H1 (cell line): ENCODE data around the gene TAS1R3. TPM values are rescaled to one million over a fixed set of nuclear protein-coding genes. Genes with fewer than 3 reads are reported as not detected.

Experiments used
- ASH2L ChIP-seq: fragments of 200-600, 300-600 bp; sonication (generic); IDR thresholded peaks from one replicate; pipeline ENCODE4 v1.7.1; 2017; ENCODE audit warnings: low read length
- ATF3 ChIP-seq: IDR thresholded peaks from 2 replicates; pipeline ENCODE4 v1.6.1; 2011; ENCODE audit warnings: low read depth, mild to moderate bottlenecking, low read length; ENCODE audit not compliant: insufficient read depth
- BACH1 ChIP-seq: IDR thresholded peaks from 2 replicates; pipeline ENCODE4 v1.6.1; 2012; ENCODE audit warnings: low read length, improper control_type of control experiment
- CBX8 ChIP-seq: fragments of 300-800, 300-1000 bp; sonication (generic); IDR thresholded peaks from 2 replicates; pipeline ENCODE4 v1.7.1; 2016; ENCODE audit warnings: low read depth, low read length, borderline replicate concordance
- CEBPB ChIP-seq: IDR thresholded peaks from 2 replicates; pipeline ENCODE4 v1.6.1; 2012; ENCODE audit warnings: low read depth, low read length
- CHD2 ChIP-seq: IDR thresholded peaks from 2 replicates; pipeline ENCODE4 v1.6.1; 2012; ENCODE audit warnings: low read length, improper control_type of control experiment
- GABPA ChIP-seq: IDR thresholded peaks from 2 replicates; pipeline ENCODE4 v1.6.1; 2011; ENCODE audit warnings: mild to moderate bottlenecking, low read length, moderate library complexity, borderline replicate concordance; ENCODE audit not compliant: insufficient read depth
- GTF2F1 ChIP-seq: IDR thresholded peaks from 2 replicates; pipeline ENCODE4 v1.6.1; 2012; ENCODE audit warnings: low read depth, low read length, improper control_type of control experiment, borderline replicate concordance
- HDAC6 ChIP-seq: IDR thresholded peaks from one replicate; pipeline ENCODE4 v1.7.1; 2012; ENCODE audit warnings: low read depth, mild to moderate bottlenecking, inconsistent platforms, low read length, moderate library complexity
- JUND ChIP-seq: IDR thresholded peaks from 2 replicates; pipeline ENCODE4 v1.6.1; 2011; ENCODE audit warnings: mild to moderate bottlenecking, improper control_type of control experiment, low read length
- KDM1A ChIP-seq: fragments of 200-600, 300-600 bp; sonication (generic); IDR thresholded peaks from 2 replicates; pipeline ENCODE4 v1.7.1; 2016; ENCODE audit warnings: mild to moderate bottlenecking, low read length, borderline replicate concordance
- MAX ChIP-seq: IDR thresholded peaks from 2 replicates; pipeline ENCODE4 v1.6.1; 2012; ENCODE audit warnings: inconsistent platforms
- NRF1 ChIP-seq: IDR thresholded peaks from 2 replicates; pipeline ENCODE4 v1.6.1; 2011; ENCODE audit warnings: mild to moderate bottlenecking, low read depth, low read length, improper control_type of control experiment
- RAD21 ChIP-seq, 2 experiments: IDR thresholded peaks in 1 of 2; conservative IDR thresholded peaks in 1 of 2; 2 replicates each; pipeline ENCODE4 v1.6.1; 2011; ENCODE audit warnings: low read depth in 2 of 2, low read length in 2 of 2, improper control_type of control experiment in 1 of 2, inconsistent platforms in 1 of 2, mild to moderate bottlenecking in 1 of 2, moderate library complexity in 1 of 2
- RFX5 ChIP-seq: IDR thresholded peaks from 2 replicates; pipeline ENCODE4 v1.6.1; 2011; ENCODE audit warnings: low read depth, low read length, improper control_type of control experiment, borderline replicate concordance
- RXRA ChIP-seq: IDR thresholded peaks from 2 replicates; pipeline ENCODE4 v1.6.1; 2011; ENCODE audit warnings: low read depth, mild to moderate bottlenecking, low read length, moderate library complexity; ENCODE audit not compliant: insufficient read depth
- SIN3A ChIP-seq, 2 experiments: IDR thresholded peaks in 1 of 2; conservative IDR thresholded peaks in 1 of 2; 2 replicates each; pipeline ENCODE4 v1.6.1; 2011 to 2012; ENCODE audit warnings: low read length in 2 of 2, improper control_type of control experiment in 1 of 2, low read depth in 1 of 2, mild to moderate bottlenecking in 1 of 2
- SIX5 ChIP-seq: IDR thresholded peaks from 2 replicates; pipeline ENCODE4 v1.6.1; 2011; ENCODE audit warnings: mild to moderate bottlenecking, low read depth, low read length
- SP4 ChIP-seq: IDR thresholded peaks from 2 replicates; pipeline ENCODE4 v1.6.1; 2012; ENCODE audit warnings: low read length, inconsistent platforms
- SUZ12 ChIP-seq: fragments of 200-600 bp; sonication (generic); IDR thresholded peaks from 2 replicates; pipeline ENCODE4 v1.6.1; 2012; ENCODE audit warnings: mild to moderate bottlenecking, inconsistent platforms, low read length, moderate library complexity, mixed read lengths
- USF2 ChIP-seq: IDR thresholded peaks from 2 replicates; pipeline ENCODE4 v1.6.1; 2011; ENCODE audit warnings: low read length, improper control_type of control experiment
- YY1 ChIP-seq: IDR thresholded peaks from 2 replicates; pipeline ENCODE4 v1.6.1; 2011; ENCODE audit warnings: low read depth, mild to moderate bottlenecking, low read length
- polyA plus RNA-seq, 7 experiments: library from polyadenylated mRNA; depleted of rRNA in 3 of 7; stranded (reverse) in 5 of 7; unstranded in 2 of 7; fragments of >200 nt in 5 of 7; fragments of 200-250 nt in 2 of 7; gene quantifications; 1 replicate in 5 of 7; 2 replicates in 1 of 7; 4 replicates in 1 of 7; pipeline versions ENCODE4 v1.2.1 to v1.2.3, GENCODE V29; 2011 to 2013; ENCODE audit warnings: missing spikeins in 2 of 7, mixed read lengths in 2 of 7
- total RNA-seq: library from RNA; stranded (reverse); fragmentation: NEBNext Ultra II Directional; extraction: Animal tissue kit (Norgen Biotek cat#: 25700); gene quantifications from 2 replicates; pipeline ENCODE4 v1.2.1, GENCODE V29; 2021

Gene TAS1R3
- total and polyA plus RNA-seq, 2 of the 8 experiments (the other 6 are each of a cell fraction or from before 2014, with no cell fraction given): 0.03 to 0.19 TPM

- TF ChIP-seq ATF3 (no peak), GABPA (peak; percentile 68; the same call in 1 of the 2 replicates), SP4 (no peak), MAX (no peak), USF2 (no peak), YY1 (peak; percentile 37; the same call in 1 of the 2 replicates), RXRA (no peak), SIX5 (no peak), CEBPB (no peak), SIN3A (conservative IDR thresholded peaks at IDR 0.05 in 1 of 2, IDR thresholded peaks at IDR 0.05 in 1 of 2; ENCODE audit: low read depth in 1 of 2, low read length in 2 of 2) (peak in 1 of 2 experiments; percentile 42; a peak in 1 of 4 replicates), KDM1A (no peak), CBX8 (no peak), BACH1 (peak; percentile 81), GTF2F1 (no peak), SUZ12 (no peak), JUND (no peak), NRF1 (no peak), RAD21 (IDR thresholded peaks at IDR 0.05 in 1 of 2, conservative IDR thresholded peaks at IDR 0.05 in 1 of 2; ENCODE audit: low read depth in 2 of 2, low read length in 2 of 2) (peak; percentile 52 to 62), HDAC6 (no peak), RFX5 (no peak), ASH2L (no peak), CHD2 (no peak)
Measured at GRCh38 chr1:1290238-1290731, 40.8 kb upstream of the TAS1R3 start (continued).
